Measurements from ENCODE around the gene NAV2. TPM values are rescaled to one million over a fixed set of nuclear protein-coding genes. Genes with fewer than 3 reads are reported as not detected.

The NAV2 gene
- total and polyA plus RNA-seq, 2 donors from 2014 or later, result 5.9 to 37.7 TPM

GRCh38 chr11:20045098-20045688 is 332.6 kb downstream of the NAV2 start:
- no peak for DNase-seq
- Histone ChIP-seq H3K9me3 (ENCODE audit: control insufficient read depth in 2 of 3, insufficient read depth in 1 of 3, low read length in 3 of 3) (no peaks in the 10 kb centered on the region), H3K4me3 (ENCODE audit: low read length in 3 of 3) (no peak overlapping the region), H3K27me3 (ENCODE audit: control insufficient read depth, insufficient read depth, low read length) (no peaks in the 10 kb centered on the region), H3K36me3 (ENCODE audit: control insufficient read depth in 2 of 3, insufficient read depth in 3 of 3, low read length in 3 of 3) (peaks cover 0 to 4% (median 3%) of the 10 kb centered on the region in 3 donors), H3K27ac (ENCODE audit: low read depth in 2 of 2, low read length in 2 of 2) (peak overlapping the region; percentile 20 to 50), H3K4me1 (ENCODE audit: control insufficient read depth in 2 of 3, insufficient read depth in 2 of 3, low read depth in 1 of 3, low read length in 3 of 3) (peaks cover 0 to 13% (median 0%) of the 10 kb centered on the region in 3 donors), H3K9ac (ENCODE audit: low read length in 3 of 3) (no peak overlapping the region)
- FAIRE-seq, result no peak
- intact Hi-C loops (cut with DNase I), result no loop called here
- TF ChIP-seq CTCF (IDR thresholded peaks at IDR 0.05; ENCODE audit: borderline replicate concordance, extremely low read depth, insufficient read depth), result no peak

- intact Hi-C loops (cut with DNase I), result no loop called here
- no peak overlapping the region for H3K9ac ChIP-seq (ENCODE audit: low read length in 3 of 3)
- FAIRE-seq (no peak), DNase-seq (no peak)
- no peaks in the 10 kb centered on the region for H3K27me3 ChIP-seq (ENCODE audit: control insufficient read depth, insufficient read depth, low read length)
- H3K36me3 ChIP-seq (ENCODE audit: control insufficient read depth in 2 of 3, insufficient read depth in 3 of 3, low read length in 3 of 3), result peaks cover 0 to 4% (median 3%) of the 10 kb centered on the region in 3 donors
- no peak overlapping the region for H3K4me3 ChIP-seq (ENCODE audit: low read length in 3 of 3)
- peaks cover 0 to 13% (median 0%) of the 10 kb centered on the region in 3 donors for H3K4me1 ChIP-seq (ENCODE audit: control insufficient read depth in 2 of 3, insufficient read depth in 2 of 3, low read depth in 1 of 3, low read length in 3 of 3)
- no peak for TF ChIP-seq CTCF (IDR thresholded peaks at IDR 0.05; ENCODE audit: borderline replicate concordance, extremely low read depth, insufficient read depth)
- H3K27ac ChIP-seq (ENCODE audit: low read depth in 2 of 2, low read length in 2 of 2), result no peak overlapping the region
- no peaks in the 10 kb centered on the region for H3K9me3 ChIP-seq (ENCODE audit: control insufficient read depth in 2 of 3, insufficient read depth in 1 of 3, low read length in 3 of 3)
Measured at GRCh38 chr11:20046416-20046815, 333.8 kb downstream of the NAV2 start.

- H3K4me3 ChIP-seq (ENCODE audit: low read length in 3 of 3), result no peak overlapping the region
- intact Hi-C loops (cut with DNase I), result no loop called here
- FAIRE-seq (no peak), DNase-seq (no peak)
- no peak for TF ChIP-seq CTCF (IDR thresholded peaks at IDR 0.05; ENCODE audit: borderline replicate concordance, extremely low read depth, insufficient read depth)
- no peak overlapping the region for H3K9ac ChIP-seq (ENCODE audit: low read length in 3 of 3)
- H3K9me3 ChIP-seq (ENCODE audit: control insufficient read depth in 2 of 3, insufficient read depth in 1 of 3, low read length in 3 of 3), result no peaks in the 10 kb centered on the region
- no peaks in the 10 kb centered on the region for H3K27me3 ChIP-seq (ENCODE audit: control insufficient read depth, insufficient read depth, low read length)
- peaks cover 0 to 4% (median 3%) of the 10 kb centered on the region in 3 donors for H3K36me3 ChIP-seq (ENCODE audit: control insufficient read depth in 2 of 3, insufficient read depth in 3 of 3, low read length in 3 of 3)
- H3K4me1 ChIP-seq (ENCODE audit: control insufficient read depth in 2 of 3, insufficient read depth in 2 of 3, low read depth in 1 of 3, low read length in 3 of 3), result peaks cover 0 to 10% (median 0%) of the 10 kb centered on the region in 3 donors
- H3K27ac ChIP-seq (ENCODE audit: low read depth in 2 of 2, low read length in 2 of 2), result no peak overlapping the region
Measured at GRCh38 chr11:20047006-20047768, 334.6 kb downstream of the NAV2 start.

Data from kidney (tissue), 14 donors.